H1 (cell line): Measurements from ENCODE around the gene MEX3D. TPM values are rescaled to one million over a fixed set of nuclear protein-coding genes. Genes with fewer than 3 reads are reported as not detected.

Experiments used
- YY1 ChIP-seq: IDR thresholded peaks from 2 replicates; pipeline ENCODE4 v1.6.1; 2011; ENCODE audit warnings: low read depth, mild to moderate bottlenecking, low read length
- polyA plus RNA-seq, 7 experiments: library from polyadenylated mRNA; depleted of rRNA in 3 of 7; stranded (reverse) in 5 of 7; unstranded in 2 of 7; fragments of >200 nt in 5 of 7; fragments of 200-250 nt in 2 of 7; gene quantifications; 1 replicate in 5 of 7; 2 replicates in 1 of 7; 4 replicates in 1 of 7; pipeline versions ENCODE4 v1.2.1 to v1.2.3, GENCODE V29; 2011 to 2013; ENCODE audit warnings: missing spikeins in 2 of 7, mixed read lengths in 2 of 7
- total RNA-seq: library from RNA; stranded (reverse); fragmentation: NEBNext Ultra II Directional; extraction: Animal tissue kit (Norgen Biotek cat#: 25700); gene quantifications from 2 replicates; pipeline ENCODE4 v1.2.1, GENCODE V29; 2021

MEX3D gene
- total and polyA plus RNA-seq, 2 of the 8 experiments (the other 6 are each of a cell fraction or from before 2014, with no cell fraction given): 20.8 to 78.8 TPM

DNA sequence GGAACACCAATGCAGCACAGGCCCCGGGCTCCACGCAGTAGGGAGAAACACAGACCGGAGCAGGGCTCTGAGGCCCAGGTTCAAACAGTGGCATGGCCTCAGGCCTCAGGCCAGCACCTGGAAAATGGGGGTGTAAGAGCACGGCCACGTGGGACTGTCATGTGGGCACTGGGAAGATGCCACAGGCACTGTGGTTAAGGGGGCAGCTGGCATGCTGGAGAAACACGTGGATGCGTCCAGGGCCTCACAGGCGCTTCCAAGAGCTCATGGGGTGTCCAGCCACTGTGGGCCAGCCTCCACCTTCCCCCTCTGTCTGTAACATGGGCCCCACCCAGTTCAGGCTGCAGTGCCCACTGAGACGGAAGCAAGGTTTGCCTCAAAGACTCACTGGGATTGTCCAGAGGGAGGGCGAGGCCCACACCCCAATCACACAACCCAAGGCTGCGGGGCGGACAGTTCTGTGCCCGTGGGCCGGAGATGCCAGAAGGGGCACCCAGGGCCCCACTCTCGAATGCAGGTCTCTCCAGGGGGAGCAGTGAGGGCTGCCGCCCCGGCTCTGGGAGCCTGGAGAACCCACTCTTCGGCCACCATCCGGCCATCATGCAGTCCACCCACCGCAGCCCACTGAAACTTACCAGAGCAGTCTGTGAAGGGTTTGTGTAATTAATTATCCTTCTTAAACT is 30.8 kb upstream of the MEX3D start (continued):
- no peak for TF ChIP-seq YY1
